Bronchial epithelial cell (primary cell): ENCODE measurements around the gene RAB7B. TPM values are rescaled to one million over a fixed set of nuclear protein-coding genes. Genes with fewer than 3 reads are reported as not detected.
A peak's percentile ranks its signal among the peaks of the same experiment; 100 is the strongest.
"Not testable (repeated sequence)": the region's sequence is repeated elsewhere in the genome, so short reads cannot be mapped to it uniquely, and the experiment has no call there.

Experiments
- DNase-seq: peaks from one replicate; pipeline ENCODE4 v3.0.0-alpha.2; 2010; ENCODE audit warnings: low read depth
- FAIRE-seq: peaks from 2 replicates; lab custom pipeline; 2011; peaks lifted over from hg19 to GRCh38; lab: Jason Lieb, UNC
- H3K27me3 ChIP-seq: 2 replicates; pipeline ENCODE4 v1.5.1; 2011; ENCODE audit warnings: low read length; ENCODE audit not compliant: control insufficient read depth, insufficient read depth
- H3K36me3 ChIP-seq: 2 replicates; pipeline ENCODE4 v1.5.1; 2011; ENCODE audit warnings: low read length; ENCODE audit not compliant: control insufficient read depth, insufficient read depth
- H3K4me3 ChIP-seq: 2 replicates; pipeline ENCODE4 v1.5.1; 2011; ENCODE audit warnings: mild to moderate bottlenecking, low read depth, low read length, control low read depth
- CTCF ChIP-seq: IDR thresholded peaks from 2 replicates; pipeline ENCODE4 v1.5.1; 2011; ENCODE audit warnings: mild to moderate bottlenecking, moderate library complexity, low read length, control low read depth, inconsistent platforms; ENCODE audit not compliant: insufficient read depth, severe bottlenecking
- total RNA-seq: library from RNA; depleted of rRNA; stranded (reverse); fragments of >200 nt; gene quantifications from 2 replicates; pipeline ENCODE4 v1.2.1, GENCODE V29; 2014

The RAB7B gene, protein sequence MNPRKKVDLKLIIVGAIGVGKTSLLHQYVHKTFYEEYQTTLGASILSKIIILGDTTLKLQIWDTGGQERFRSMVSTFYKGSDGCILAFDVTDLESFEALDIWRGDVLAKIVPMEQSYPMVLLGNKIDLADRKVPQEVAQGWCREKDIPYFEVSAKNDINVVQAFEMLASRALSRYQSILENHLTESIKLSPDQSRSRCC
- 2.9 and 4.9 TPM in 2 replicates for total RNA-seq

DNA sequence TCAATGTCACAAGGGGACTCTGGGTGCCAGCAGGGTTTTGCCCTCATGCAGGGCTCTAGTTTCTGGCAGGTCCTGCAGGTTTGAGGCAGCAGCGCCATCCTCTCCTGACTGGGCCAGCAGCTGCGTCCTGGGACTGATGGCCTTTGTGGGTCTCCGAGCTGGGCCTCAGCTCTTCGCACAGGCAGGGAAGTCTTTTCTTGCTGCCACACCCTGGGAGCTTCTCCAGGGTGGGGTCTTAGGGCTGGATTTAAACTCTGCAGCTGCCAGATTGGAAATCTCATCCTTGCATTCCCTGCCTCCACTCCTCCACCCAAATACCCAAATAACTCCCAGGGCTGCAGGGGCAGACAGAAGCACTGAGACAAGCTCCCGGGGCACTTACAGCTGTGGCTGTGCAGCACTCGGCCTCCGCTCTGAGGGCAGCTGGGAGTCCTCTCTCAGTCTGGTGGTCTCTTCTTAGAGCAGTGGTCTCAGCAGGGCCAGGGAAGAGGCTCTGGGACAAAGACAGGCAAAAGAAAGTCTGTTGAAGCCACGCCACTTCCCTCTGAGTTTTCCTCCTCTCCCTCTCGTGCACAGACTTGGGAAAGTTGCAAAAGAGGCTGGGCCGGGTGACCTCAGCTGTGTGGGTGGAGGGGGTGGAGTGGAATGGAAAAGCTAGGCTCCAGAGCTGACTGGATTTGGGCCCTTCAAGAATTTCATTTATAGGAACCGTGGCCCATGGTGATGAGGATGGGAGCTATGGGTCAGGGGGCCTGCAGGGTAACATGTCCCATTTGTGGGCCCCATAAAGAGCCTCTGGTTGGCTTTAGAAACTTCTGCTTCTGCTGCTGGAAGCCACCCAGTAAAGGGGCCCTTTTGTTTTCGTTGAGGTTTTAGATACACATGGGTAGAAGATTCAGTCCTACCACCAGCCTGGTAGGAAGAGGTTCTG lies at the start of gene RAB7B:
TSS of gene RAB7B (minus strand) at position 525 of the 931 bp plus-strand sequence. CDS start 9,260 bp downstream, outside the sequence.
- no peak for FAIRE-seq
- Histone ChIP-seq H3K4me3 (peak within 1 kb of the TSS; percentile 54), H3K27me3 (no peaks in the 10 kb centered on the region), H3K36me3 (peaks cover 3% of the 10 kb centered on the region)
- peak; percentile 81 for DNase-seq
- TF ChIP-seq CTCF = no peak

GRCh38 chr1:206052231-206052865 lies 49.2 kb upstream of the RAB7B start:
- not testable (repeated sequence) for H3K4me3 ChIP-seq, FAIRE-seq, DNase-seq, H3K36me3 ChIP-seq, H3K27me3 ChIP-seq

- Histone ChIP-seq H3K4me3 (no peak overlapping the region), H3K36me3 (no peaks in the 10 kb centered on the region), H3K27me3 (no peaks in the 10 kb centered on the region)
- no peak for TF ChIP-seq CTCF
- no peak for FAIRE-seq
- DNase-seq = peak; percentile 76
Measured at GRCh38 chr1:206050655-206051235, 47.5 kb upstream of the RAB7B start.

GRCh38 chr1:206049919-206050600 lies 46.9 kb upstream of the RAB7B start:
- Histone ChIP-seq H3K4me3 (no peak overlapping the region), H3K36me3 (no peaks in the 10 kb centered on the region), H3K27me3 (no peaks in the 10 kb centered on the region)
- no peak for TF ChIP-seq CTCF
- DNase-seq (no peak), FAIRE-seq (no peak)

GRCh38 chr1:206049293-206049692 lies 46.1 kb upstream of the RAB7B start:
- Histone ChIP-seq H3K27me3 (no peaks in the 10 kb centered on the region), H3K36me3 (no peaks in the 10 kb centered on the region), H3K4me3 (no peak overlapping the region)
- DNase-seq (no peak), FAIRE-seq (no peak)
- no peak for TF ChIP-seq CTCF
